Dedifferentiated amniotic fluid mesenchymal stem cell (primary cell): Measurements from ENCODE around the gene ELMO1.

ENCODE experiments used
- DNase-seq: peaks from one replicate; pipeline ENCODE4 v3.0.0-alpha.2; 2016; ENCODE audit errors: extremely low spot score

The ELMO1 gene

GRCh38 chr7:37061849-37062559 lies 386.7 kb downstream of the ELMO1 start:
- no peak for DNase-seq

DNA sequence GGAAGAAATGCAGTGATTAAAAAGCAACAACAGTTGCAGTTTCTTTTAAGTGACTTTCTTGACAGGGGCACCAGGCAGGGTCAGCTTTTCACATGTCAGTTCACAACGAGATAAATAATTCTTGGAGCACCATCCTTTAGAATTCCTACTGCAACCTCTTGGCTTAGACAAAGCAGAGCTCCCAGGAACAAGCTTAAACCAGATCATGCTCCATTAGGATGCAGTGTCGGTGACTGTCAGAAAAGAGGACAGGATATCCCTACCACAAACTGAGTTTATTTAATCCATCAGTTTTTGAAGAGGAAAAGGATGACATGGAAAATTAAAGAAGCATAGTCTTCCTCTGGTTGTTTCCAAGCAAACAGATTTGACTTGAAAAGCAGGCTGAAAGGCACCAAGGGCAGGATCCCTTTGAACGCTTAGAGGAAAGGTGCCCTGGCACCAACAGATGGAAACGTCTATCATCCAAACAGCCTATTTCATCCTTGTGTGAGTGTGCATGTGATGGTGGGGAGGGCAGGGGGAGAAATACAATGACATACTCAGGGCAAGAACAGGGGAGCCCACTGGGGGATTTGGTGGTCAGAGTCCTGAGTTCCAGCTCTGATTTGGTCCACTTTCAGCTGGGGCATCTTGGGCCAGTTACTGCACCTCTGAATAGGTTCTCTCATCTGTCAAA lies 392.3 kb downstream of the ELMO1 start:
- DNase-seq = no peak

DNA sequence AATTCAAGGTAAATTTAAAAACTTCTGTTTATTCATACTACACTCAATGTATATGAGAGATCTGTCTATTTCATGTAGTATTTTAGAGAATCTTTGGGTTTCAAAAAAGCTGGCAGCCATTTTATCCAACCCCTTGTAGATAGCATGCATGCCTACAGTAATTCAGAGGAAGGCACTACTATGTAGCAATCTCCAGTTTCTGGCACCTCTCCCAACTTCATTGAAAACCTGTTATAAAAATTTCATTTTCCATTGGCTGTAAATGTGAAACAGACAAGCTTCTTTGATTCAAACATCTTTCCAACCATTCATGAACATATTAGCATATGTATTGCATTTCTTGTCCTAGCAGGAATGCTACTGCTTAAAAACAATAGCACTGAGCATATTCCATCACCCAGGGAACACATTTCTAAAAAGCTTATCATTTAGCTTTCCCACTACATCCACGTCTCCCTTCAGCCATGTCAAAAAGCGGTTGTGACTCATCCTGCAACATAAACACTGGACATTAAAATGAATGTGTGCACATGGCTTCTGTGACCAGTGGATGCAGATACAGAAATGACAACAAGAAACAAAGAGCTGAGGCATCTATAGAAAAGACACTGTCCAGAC lies 393.9 kb downstream of the ELMO1 start:
- DNase-seq = no peak

- DNase-seq = no peak
Observed at GRCh38 chr7:37052705-37053104, 396.0 kb downstream of the ELMO1 start.

- DNase-seq = no peak
Observed at GRCh38 chr7:37050801-37051200, 397.9 kb downstream of the ELMO1 start.

- no peak for DNase-seq
Observed at GRCh38 chr7:37048674-37049073, 400.0 kb downstream of the ELMO1 start.

DNA sequence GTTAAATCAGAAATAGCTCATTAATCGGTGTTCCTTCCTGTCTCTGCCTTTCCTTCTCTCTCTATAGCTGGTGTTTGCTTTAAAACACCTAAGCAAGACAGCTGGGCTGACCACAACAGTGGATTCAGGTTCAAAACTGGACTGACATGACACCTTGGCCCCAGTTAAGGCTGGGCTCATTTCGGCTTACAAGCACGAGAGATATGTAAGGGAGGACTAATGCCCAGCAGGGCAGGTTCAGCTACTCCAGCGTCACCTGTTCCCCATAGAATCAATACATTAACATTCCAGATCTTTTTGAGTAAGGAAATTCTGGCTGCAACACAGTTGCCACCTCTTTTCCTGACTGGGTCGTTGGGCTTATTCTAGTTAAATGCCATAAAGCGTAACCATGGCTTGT lies 401.4 kb downstream of the ELMO1 start:
- DNase-seq = no peak

GRCh38 chr7:37046531-37047079 lies 402.1 kb downstream of the ELMO1 start:
- no peak for DNase-seq

DNA sequence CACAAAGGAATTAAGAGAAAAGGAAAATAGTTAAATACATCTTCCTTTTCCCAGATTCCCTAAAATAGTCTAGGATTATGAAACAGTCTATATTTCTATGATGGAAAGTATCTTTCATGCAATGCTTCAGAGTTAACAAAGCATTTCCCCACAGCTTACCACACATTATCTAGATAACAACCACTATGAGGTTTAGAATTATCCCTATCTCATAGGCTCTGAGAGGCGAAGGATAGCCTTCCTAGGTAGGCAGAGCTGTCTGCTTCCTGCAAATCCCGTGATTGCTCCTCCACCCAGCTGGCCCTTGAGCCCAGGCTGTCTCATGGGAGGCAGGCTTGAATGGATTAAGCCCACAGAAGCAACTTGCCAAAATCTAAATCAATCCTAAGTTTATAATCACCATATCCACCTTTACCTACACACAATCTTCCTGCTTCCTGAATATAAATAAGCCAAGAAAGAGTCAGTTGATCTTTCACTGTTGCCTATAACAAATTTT lies 402.9 kb downstream of the ELMO1 start:
- no peak for DNase-seq

DNA sequence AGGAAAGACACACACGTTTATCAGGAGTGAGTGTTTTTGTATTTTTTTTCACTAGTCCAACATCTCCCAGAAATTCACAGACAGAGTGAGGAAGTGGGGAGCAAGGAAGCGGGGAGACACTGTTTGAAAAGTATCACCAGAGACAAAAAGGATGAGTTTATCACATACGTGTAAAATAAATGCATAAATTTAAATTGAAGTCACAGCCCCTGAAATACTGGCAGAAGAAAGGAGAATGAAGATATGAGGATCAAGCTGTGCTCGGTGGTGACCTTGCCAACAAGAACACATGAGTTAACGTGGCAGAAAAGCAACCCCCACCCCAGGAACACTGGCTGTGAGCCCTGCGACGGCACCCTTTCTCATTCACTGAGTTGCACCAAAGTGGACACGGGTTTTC lies 407.2 kb downstream of the ELMO1 start:
- no peak for DNase-seq

- DNase-seq = no peak
Observed at GRCh38 chr7:37040330-37040729, 408.3 kb downstream of the ELMO1 start.

GRCh38 chr7:37039131-37039749 lies 409.4 kb downstream of the ELMO1 start:
- DNase-seq = no peak

DNA sequence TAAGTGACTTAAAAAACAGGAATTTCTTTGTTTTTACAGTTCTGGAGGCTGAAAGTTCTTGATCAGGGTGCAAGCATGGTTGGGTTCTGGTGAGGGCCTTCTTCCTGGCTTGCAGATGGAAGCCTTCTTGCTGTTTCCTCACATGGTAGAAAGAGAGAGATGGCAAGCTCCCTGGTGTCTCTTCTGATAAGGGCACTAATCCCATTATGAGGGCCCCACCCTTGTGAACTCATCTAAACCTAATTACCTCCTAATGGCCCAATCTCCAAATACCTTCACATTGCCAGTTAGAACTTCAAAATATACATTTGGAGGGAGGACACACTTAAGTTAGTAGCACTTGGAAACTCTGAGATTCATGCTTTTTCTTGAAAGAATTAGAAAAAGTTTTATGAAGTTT lies 410.0 kb downstream of the ELMO1 start:
- DNase-seq = no peak

DNA sequence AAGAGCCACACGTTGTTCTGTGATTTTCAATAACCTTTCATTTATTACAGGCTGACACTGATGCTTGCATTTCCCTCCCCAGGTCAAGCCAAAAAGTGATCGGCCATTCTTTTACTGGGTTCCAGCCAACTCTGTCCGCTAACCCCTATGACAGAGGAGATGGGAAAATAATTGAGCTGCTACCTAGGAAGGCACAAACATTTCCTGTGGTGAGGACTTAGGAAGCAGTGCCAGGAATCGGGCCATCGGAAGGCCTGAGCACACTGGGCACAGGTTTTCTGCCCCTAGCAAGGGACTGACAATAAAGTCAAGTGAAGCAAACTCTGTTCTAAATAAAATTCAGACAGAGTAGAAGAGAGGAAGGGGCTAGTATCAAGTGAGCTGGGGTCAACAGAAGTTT lies 411.4 kb downstream of the ELMO1 start:
- DNase-seq = no peak

GRCh38 chr7:37035631-37036030 lies 413.0 kb downstream of the ELMO1 start:
- no peak for DNase-seq

- DNase-seq = no peak
Observed at GRCh38 chr7:37033141-37033540, 415.5 kb downstream of the ELMO1 start.

DNA sequence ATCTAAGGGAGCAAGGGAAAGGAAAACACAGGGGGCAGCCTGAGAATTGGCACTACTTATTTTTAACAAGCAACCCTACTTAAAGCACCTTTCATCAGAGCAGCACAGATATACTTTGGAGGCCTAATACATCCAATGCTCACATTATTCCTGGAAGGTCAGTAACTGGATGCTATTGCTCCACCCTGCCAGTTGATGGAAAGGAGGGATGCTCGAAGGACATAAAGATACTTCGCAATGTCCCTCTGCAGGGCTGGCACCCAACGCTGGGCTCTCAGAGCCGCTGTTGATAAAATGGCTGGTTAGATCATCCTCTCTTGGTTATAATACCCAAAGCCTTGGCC lies 416.4 kb downstream of the ELMO1 start:
- no peak for DNase-seq

DNA sequence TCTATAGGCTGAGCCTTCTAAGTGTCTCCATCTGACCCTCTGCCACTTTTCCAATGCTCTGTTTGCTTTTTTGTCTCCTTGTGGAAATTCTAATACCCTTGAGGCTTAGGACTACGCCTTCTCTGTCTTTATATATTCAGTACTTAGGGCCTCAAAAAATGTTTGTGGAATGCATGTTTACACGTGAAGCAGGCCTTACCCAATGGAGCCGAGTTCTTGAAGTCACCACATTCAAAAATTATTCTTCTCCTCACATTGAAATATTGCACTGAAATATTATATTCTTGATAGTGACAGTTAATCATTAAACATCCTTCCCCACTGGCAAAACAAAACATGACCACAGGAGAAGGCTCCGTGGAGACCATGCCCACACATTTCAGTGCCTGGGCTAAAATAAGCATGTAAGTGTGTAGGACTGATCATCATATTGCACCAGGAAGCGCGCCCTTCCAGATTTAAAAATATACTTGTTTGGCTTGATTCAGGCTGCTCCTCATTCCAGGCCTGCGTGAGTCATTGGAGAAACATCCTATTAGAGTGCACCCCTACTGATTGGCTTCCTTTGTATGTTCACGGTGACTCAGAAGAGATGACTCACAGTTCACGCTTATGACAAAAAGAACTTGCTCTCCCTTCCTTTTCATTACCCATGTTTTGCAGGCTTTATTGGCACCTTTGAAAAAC lies 416.9 kb downstream of the ELMO1 start:
- peak; percentile 99 for DNase-seq

DNA sequence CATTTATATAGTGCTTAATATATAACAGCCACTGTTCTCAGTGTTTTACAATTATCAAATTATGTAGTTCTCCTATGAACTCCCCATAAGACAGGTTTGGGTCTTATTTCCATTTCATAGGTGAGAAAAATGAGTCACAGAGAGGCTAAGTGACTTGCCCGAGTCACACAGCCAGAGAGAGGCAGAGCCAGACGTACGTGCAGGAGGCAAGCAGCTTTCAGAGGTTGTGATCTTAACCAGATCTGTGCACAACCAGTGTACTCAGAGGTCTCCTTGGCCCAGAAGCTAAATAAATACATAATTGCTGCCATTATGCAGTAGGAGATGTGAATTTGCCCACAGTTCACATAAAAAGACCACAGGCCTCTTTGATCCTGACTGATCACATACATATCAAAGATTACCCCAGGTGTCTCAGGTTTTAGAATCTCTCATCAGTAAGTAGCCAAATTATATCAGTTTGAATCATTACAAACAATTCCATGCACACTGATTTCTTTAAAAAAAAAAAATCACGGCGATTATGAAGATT lies 419.7 kb downstream of the ELMO1 start:
- DNase-seq = no peak

GRCh38 chr7:37027557-37028341 lies 420.9 kb downstream of the ELMO1 start:
- DNase-seq = no peak

GRCh38 chr7:37027104-37027503 lies 421.6 kb downstream of the ELMO1 start:
- DNase-seq = no peak
